GM04504 (cell line): ENCODE results near the gene UNC5B.
"Not testable (repeated sequence)": the region's sequence is repeated elsewhere in the genome, so short reads cannot be mapped to it uniquely, and the experiment has no call there.

Experiments
- DNase-seq: peaks from one replicate; pipeline ENCODE4 v3.0.0-alpha.2; 2012; ENCODE audit warnings: low read depth

UNC5B gene

DNA sequence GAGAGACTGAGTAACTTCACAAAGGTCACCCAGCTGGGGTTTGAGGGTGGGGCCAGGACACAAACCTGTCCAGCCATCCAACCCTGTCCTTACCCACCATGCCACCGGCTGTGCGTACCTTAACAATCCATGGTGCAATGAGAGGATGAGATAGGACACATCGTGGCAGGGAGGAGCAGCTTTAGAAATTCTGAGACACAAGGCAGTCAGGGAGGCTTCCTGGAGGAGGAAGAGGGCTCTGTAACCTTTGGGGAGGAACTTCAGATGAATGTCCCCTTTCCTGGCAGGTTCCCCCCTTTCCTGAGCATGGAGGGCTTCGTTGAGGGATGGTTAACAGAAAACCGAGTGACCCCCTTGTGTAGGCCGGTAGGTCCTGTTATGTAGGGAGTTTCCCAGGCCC lies 71.0 kb downstream of the UNC5B start:
- no peak for DNase-seq

DNA sequence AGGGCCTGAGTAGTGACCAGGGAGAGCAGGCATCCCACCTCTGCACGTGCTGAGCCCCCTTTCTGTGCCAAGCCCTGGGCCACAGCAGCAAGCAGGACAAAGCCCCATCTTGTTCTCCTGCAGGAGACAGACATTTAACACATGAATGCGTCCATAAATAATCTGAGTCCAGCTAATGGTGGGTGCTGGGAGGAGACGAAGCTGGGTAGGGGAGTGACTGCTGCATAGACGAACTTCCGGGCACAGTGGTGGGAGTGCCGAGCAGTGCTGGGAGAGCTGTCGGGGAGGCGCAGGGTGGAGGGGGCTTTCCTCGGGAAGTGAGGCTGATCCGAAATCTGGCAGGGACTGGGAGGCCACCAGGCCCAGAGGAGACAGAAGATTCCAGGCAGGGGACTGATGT lies 71.5 kb downstream of the UNC5B start:
- no peak for DNase-seq

DNA sequence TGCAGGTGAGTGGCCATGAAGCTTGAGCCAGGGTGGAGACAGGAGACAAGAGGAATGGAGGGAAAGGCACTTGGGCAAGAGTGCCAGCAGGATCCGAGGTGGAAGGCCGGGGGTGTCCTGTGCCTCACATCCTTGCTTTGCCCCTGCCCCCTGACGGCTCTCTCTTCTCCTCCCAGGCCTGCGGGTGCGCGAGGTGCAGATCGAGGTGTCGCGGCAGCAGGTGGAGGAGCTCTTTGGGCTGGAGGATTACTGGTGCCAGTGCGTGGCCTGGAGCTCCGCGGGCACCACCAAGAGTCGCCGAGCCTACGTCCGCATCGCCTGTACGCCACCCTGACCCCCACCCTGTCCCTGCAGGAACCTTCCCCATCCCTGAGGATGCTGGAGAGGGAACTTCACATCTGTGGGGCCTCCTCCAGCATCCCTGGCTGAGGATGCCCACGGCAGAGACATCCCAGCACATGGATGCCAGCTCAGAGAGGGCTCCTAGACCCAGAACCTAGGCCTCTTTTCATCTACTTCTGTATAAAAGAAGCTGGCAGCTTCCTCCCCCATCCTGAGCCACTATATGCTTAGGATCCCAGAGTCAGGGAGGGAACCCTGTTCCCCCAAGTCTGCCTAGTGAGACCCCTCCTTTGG lies 72.3 kb downstream of the UNC5B start:
- no peak for DNase-seq

DNA sequence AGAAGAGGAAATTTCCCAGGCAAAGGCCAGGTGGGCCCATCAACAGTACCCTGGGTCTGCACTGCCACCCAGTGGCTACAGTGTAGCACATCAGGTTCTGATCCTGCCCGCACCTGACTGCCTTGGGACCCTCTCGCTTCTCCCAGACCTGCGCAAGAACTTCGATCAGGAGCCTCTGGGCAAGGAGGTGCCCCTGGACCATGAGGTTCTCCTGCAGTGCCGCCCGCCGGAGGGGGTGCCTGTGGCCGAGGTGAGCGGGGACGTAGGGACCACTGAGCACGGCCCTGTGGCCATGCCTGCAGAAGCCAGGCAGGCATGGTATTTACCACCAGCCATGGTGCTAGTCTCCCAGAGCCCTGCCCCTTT lies 72.8 kb downstream of the UNC5B start:
- no peak for DNase-seq

DNA sequence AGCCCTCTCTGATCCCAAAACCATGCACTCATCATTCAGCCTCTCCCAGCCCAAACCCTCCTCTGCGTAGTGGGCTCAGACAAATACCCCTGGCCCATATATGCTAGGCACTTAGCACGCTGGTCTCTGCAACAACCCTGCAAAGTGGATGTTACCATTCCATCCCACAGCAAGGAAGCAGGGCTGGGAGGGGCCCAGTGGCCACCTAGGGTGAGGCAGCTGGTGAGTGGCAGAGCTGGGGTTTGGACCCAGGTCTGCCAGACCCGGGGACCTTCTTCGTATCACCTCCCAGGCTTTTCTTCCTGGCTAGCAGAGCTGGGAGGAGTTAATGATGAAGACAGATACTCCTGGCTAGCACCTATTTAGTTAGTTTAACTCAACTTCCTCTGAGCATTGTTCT lies 73.6 kb downstream of the UNC5B start:
- no peak for DNase-seq

DNA sequence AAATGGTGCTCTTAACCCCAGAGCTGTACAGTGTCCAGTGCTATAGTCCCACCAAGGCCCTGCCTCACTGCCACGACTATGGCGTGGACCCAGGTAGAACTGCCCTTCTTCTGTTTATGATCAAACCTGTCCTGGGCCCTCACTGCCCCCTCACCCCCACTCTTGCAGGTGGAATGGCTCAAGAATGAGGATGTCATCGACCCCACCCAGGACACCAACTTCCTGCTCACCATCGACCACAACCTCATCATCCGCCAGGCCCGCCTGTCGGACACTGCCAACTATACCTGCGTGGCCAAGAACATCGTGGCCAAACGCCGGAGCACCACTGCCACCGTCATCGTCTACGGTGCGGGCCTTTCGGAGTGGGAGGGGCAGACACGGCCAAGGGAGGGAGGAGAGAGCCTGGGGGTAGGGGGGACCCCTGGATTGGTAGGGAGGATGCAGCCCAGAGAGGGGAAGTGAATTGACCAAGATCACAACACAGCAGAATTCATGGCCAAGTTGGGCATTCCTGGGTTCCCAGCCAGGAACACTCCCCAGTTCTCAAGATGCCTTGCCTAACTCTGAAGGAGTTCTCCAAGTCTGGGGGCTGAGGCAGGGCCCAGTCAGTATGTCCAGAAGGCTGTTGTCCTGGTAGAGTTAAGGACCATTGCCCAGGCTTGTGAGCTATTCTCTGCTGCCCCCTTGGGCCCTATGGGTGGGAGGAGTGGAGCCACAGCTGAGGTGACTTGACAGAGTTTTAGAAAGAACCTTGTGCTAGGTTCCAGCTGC lies 74.3 kb downstream of the UNC5B start:
- no peak for DNase-seq

DNA sequence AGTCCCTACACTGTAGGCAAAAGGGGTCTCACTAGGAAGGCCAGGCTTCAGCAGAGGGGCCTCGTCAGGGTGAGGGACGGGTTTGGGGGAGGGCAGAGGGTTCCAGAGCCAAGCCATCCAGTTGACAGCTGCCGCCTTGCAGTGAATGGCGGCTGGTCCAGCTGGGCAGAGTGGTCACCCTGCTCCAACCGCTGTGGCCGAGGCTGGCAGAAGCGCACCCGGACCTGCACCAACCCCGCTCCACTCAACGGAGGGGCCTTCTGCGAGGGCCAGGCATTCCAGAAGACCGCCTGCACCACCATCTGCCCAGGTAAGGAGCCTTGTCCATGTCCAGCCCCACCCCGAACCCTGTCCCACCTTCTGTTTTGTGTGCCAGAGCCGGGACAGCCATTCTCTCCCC lies 75.1 kb downstream of the UNC5B start:
- no peak for DNase-seq

DNA sequence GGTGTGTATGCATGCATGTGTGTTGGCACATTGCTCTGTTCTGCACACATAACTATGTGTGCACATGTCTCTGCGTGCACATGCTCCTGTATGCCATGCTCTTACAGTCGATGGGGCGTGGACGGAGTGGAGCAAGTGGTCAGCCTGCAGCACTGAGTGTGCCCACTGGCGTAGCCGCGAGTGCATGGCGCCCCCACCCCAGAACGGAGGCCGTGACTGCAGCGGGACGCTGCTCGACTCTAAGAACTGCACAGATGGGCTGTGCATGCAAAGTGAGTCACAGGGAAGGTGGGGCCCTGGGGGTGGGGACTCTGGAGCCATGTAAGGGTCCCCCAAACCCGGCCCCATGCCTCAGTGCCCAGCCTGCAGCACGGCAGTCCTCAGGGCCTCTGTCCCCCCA lies 76.1 kb downstream of the UNC5B start:
- no peak for DNase-seq

DNA sequence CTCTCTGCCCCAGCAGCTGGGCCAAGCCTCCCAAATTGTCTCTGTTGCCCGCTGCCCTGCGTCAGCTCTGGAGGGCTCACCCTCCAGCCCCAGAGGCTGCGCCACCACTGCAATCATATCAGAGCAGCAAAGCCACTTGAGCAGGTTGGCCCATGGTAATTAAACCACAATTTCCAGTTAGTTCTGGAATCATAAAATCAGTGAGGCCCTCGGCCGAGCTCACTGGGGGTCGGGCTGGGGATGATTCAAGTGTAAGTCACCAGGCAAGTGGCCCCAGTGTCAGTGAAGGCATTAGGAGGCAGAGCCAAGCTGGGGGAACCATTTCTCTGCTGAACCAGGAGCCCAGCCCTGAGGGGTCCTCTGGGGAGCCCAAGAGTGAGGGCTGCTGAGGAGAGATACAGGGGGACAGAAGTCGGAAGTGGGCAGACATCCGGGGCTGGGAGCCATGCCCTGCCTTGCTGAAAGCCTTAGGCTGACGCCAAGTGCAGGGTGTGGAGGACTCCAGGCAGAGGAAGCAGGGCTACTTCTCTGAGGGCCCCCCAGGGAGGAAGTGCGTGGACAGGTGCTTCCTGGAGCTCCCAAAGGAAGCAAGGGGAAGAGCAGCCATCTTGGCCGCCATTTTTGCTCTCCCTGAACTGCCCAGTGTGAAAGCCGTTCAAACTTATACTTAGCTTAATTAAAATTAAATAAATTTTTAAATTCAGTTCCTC lies 77.2 kb downstream of the UNC5B start:
- DNase-seq, result no peak

DNA sequence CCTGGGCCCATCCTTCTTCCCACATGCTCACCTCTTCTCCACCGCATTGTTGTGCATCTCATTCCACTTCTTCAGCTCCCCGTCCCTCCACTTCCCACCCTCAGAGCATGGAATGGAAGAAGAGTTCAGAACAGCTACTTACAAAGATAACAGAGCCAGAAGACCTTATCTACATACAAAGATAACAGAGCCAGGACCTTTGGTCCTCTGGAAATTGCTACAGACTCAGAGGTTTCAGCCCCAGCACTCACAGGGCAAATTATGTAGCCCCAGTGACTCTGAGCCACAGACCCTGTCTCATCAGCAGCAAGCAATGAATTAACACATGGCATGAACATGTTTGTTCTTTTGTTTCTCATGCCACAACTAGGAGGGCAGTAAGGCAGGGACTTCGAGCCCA lies 78.0 kb downstream of the UNC5B start:
- no peak for DNase-seq

DNA sequence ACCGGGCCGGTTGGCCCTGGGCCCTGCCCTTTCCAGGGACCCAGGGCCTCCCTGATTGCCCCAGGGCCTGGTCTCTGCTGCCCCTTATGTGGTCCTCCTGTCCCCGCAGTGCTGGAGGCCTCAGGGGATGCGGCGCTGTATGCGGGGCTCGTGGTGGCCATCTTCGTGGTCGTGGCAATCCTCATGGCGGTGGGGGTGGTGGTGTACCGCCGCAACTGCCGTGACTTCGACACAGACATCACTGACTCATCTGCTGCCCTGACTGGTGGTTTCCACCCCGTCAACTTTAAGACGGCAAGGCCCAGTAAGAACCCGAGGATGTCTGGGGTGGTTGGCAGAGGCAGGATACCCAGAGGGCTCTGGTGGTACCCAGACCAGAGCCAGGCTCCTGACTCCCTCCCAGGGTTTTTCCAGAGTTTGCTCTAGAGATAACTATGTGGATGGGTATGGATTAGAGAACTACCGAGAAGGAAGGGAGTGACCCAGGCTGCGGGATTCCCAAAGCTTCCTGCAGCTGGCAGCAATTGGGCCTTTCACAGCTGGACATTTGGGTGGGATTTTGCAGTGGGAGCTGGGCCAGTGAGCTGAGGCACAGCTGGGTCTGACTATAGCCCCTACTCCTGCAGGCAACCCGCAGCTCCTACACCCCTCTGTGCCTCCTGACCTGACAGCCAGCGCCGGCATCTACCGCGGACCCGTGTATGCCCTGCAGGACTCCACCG lies 78.6 kb downstream of the UNC5B start:
- no peak for DNase-seq

DNA sequence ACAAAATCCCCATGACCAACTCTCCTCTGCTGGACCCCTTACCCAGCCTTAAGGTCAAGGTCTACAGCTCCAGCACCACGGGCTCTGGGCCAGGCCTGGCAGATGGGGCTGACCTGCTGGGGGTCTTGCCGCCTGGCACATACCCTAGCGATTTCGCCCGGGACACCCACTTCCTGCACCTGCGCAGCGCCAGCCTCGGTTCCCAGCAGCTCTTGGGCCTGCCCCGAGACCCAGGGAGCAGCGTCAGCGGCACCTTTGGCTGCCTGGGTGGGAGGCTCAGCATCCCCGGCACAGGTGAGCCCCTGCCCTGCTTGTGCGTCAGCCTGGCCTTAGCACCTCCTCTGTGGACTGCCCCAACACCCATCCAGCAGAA lies 79.1 kb downstream of the UNC5B start:
- DNase-seq, result no peak

DNA sequence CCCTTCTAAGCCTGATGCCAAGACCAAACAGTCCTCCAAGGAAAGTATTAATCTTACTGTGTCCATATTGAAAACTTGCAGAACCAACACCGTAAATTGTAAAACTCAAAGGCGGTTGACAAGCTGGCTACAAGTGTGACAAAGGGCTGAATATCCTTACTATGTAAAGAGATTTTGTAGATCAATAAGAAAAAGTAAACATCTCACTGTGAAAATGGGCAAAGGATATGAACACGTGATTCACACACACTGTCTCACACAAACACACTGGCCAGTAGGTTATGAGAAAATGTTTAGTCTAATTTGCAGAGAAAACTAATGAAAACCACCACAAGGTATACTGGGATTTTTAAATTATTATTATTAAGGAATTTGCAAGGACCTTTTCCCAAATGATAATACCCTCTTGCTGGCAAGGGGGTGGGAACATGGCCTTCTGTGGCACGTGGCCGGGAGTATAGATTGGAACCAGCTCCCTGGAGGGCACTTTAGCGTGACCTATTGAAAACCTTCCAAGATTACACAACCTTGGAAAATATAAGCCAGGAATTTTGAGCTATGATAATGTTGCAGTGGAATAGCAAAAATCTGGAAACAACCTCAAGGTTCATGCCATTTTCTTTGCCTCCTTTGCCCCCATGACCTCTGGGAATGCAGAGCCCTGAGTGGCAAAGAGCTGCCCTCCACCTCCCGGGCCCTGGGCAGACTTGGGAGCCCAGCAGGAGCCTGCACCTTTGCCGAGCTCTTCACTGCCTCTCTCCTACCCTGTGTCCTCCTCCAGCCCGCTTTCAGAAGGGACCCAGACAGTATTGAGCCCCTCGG lies 80.5 kb downstream of the UNC5B start:
- no peak for DNase-seq

DNA sequence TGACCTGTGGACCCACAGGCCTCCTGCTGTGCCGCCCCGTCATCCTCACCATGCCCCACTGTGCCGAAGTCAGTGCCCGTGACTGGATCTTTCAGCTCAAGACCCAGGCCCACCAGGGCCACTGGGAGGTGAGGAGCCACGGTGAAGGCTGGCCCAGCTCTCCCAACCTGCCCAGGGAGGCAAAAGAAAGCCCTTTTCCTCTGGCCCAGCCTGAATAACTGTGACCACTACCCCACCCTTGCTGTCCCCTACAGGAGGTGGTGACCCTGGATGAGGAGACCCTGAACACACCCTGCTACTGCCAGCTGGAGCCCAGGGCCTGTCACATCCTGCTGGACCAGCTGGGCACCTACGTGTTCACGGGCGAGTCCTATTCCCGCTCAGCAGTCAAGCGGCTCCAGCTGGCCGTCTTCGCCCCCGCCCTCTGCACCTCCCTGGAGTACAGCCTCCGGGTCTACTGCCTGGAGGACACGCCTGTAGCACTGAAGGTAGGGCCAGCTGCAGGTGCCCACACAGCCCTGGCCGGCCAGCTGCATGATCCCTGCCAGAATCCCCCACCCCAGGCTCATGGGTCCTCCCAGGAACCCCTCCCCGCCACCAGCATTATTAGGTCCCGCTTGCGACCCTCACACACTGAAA lies 81.2 kb downstream of the UNC5B start:
- DNase-seq, result no peak

DNA sequence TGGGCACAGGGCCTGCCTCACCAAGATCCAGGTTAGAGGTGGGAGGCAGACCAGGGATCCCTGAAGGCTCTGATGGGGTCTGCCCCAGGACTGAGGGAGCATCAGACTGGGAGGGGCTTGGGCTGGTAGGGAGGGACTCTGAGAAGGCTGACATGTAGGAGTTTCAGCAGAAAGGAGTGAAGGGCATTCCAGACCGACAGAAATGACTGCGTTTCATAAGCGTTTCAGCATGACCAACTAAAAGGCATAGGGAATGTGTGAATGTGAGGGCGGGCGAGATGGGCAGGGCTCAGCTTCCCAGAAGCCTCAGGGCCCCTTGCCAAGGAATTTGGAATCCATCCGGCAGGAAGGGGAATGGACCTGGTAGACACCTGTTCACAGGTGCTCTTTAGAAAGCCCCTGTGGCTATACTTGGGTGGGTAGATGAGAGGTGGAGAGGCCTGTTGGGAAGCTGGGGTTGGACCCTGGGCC lies 81.8 kb downstream of the UNC5B start:
- no peak for DNase-seq

DNA sequence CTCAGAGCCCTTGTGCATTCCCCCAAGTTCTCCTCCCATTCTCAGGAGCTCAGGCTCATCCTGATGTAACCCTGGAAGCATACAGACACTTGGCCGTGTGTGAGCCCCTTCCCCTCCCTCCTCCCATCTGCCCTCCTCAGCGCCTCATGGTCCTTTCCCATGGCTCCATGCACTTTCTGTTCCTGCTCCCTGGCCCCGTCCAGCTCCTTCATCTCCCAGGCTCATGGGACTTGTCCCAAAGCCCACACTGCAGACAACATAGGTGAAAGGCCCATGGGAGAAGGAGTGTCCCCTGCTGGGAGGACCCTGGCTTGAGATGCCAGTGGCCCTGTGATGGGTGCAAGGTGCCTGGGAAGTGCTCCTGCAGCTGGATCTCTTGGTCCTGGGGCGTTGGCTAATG lies 82.5 kb downstream of the UNC5B start:
- no peak for DNase-seq

DNA sequence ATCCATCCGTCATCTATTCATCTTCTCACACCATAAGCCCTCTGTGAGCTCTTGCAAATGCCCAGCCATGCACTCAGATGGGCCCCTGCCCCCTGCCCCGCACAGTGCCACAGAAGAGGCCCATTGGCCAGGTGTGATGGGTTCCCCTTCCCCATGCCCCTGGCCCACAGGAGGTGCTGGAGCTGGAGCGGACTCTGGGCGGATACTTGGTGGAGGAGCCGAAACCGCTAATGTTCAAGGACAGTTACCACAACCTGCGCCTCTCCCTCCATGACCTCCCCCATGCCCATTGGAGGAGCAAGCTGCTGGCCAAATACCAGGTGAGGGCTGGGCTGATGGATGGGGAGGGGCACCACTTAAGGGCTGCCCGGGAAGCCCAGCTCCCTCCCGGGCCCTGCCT lies 83.3 kb downstream of the UNC5B start:
- no peak for DNase-seq

DNA sequence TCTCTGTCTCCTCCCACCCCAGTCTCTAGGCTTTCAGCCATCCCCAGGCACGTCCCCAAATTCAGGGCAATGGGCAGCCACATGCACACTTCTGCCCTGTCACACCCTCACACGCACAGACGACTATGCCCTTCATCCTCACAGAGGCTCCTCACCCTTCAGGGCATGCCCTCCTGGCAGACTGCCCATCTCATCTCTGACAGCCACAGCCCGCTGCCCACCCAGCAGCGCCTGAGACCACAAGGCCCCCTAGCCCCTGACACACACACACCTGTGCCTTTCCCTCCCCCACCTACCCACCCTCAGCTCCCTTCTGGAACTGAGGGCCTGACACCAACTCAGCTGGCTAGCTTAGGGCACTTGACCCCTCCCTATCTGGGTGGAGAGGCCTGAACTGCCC lies 83.7 kb downstream of the UNC5B start:
- no peak for DNase-seq

DNA sequence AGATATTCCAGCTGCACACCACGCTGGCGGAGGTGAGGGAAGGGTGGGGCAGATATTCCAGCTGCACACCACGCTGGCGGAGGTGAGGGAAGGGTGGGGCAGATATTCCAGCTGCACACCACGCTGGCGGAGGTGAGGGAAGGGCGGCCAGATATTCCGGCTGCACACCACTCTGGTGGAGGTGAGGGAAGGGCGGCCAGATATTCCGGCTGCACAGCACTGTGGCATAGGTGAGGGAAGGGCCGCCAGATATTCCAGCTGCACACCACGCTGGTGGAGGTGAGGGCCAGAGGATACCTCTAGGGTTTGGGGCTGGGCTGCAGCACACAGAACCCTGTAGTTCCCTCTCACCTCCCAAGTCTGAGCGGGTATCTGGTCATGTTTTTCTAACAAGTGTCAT lies 84.4 kb downstream of the UNC5B start:
- not testable (repeated sequence) for DNase-seq

DNA sequence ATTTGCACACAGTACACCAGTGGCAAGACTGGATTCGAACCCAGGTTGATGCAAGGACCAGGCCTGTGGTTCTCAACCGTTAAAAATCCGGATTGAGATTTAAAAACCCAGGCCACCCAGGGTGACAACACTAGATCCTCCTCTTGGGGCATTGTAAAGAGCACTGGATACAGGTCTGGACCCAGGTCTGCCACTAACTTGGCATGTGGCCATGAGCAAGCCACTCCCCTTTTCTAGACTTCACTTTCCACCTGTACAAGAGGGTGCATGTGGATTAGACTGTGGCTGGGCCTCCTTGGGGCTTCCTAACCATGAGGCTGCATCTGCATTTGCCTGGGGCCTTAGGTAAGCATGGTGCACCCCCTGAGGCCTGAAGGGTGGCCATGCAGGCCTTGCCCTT lies 85.0 kb downstream of the UNC5B start:
- DNase-seq, result no peak

DNA sequence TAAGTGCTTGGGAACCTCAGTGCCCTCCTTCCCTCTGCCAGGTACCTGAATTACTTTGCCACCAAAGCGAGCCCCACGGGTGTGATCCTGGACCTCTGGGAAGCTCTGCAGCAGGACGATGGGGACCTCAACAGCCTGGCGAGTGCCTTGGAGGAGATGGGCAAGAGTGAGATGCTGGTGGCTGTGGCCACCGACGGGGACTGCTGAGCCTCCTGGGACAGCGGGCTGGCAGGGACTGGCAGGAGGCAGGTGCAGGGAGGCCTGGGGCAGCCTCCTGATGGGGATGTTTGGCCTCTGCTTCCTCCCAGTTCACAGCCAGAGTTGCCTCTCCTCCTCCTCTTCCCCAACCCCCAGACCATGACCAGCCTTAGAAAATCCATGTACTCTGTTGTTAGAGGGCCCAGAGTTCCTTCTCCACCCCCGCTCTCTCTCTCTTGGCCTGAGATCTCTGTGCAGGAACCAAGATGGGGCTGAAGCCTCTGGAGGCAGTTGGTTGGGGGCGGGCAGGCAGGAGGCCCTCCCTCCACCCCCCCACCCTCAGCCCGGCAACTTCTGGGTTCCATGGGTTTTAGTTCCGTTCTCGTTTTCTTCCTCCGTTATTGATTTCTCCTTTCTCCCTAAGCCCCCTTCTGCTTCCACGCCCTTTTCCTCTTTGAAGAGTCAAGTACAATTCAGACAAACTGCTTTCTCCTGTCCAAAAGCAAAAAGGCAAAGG lies 86.9 kb downstream of the UNC5B start:
- DNase-seq, result no peak
